GM20431 (cell line): Measurements from ENCODE around the gene GCAT.

Source experiments
- in situ Hi-C: fragments of 300-500 bp; cut with MseI, MboI; formaldehyde crosslinking; loops from one replicate; pipeline ENCODE4 v1.15.0; 2020; ENCODE audit warnings: low sequenced_read_pairs; ENCODE audit not compliant: unreplicated experiment

The GCAT gene

DNA sequence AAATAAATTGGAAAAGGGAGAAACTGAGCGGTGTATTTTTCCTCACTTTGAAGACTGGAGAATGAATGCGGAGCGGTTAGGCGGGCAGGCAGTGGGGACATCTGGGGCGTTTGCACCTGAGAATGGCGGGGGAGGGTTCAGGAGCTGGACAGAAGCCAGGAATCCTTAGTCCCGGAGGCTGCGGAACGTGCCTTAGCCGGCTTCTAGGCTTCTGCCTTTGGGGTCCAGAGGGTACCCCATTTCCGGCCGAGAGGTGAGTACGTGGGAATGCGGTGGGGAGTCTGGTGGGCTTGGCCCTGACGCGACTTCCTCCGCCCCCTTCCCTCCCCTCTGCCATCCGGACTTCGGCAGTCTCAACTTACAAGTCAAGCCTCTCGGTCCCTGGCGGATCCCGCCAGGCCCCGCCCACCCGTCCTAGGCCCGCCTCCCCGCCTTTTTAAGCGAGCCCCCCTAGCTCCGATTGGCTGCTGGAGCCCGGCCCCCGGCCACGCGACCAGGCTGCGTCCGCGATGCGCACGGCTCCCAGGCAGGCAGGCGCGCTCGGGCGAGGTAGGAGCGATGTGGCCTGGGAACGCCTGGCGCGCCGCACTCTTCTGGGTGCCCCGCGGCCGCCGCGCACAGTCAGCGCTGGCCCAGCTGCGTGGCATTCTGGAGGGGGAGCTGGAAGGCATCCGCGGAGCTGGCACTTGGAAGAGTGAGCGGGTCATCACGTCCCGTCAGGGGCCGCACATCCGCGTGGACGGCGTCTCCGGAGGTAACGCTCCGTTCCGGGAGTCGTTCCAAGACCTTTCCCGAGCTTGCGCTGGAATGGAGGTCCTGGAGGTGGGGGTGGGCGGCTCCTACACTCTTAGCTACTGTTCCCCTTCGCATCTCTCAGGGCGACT is at the start of gene GCAT:
Gene GCAT, plus strand, starts transcription at position 525 of the 884 bp plus-strand sequence. Its CDS starts 34 bp downstream, at position 559.
- in situ Hi-C loops: no loop called here

DNA sequence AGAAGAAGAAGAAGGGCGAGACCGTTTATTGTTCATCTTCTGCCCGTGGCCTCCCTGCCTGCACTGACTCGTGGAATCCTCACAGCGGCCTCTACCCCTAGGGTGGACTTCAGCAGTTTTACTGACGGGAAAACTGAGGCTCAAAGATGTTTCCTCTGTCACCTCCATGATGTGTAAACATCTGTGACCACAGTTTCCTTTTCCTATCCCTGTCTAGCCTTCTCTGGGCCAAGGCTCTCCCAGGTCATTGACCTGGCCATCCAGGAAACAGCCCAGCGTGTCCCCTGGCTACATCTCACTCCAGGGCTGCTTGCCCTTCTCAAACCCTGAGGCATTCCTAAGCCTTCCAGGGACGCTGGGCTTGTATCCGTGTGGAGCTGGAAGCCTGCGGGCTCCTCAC is 49.0 kb upstream of the GCAT start:
- in situ Hi-C loops: no loop called here

DNA sequence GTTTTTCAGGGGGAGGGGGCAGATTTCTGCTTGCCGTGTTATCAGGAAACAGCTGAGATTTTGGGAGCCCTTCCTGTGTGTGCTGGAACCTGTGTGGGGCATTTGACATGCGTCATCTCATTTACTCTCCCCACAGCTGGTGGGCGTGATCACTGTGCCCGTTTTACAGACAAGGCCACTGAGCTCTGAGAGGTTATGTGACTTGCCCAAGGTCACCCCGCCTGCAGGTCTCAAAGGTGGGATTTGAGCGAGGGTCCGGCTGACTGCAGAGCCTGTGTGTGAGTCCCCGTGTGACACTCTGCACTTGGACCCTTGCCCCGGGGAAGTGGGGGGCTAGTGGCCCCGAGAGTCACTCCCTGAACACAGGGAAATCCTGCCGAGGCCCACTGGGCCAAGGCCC is 48.5 kb upstream of the GCAT start:
- in situ Hi-C loops: no loop called here

DNA sequence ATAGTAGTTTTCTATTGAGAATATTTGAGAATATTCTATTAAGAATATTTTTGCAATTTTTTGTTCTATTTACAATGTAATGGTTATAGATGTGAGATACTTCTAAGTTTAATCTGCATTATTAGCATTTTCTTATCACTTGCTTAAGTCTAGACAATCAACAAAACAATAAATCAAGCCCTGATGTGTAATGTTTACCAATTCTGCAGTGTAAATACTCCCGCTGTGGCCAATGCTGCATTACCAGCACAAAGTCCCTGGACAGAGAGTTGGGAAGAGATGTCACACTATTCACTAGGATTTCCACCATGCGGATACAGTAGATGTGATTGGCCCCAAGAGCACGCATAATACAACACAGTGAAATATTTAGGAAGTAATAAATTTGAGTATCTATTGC is 47.6 kb upstream of the GCAT start:
- in situ Hi-C loops: no loop called here

DNA sequence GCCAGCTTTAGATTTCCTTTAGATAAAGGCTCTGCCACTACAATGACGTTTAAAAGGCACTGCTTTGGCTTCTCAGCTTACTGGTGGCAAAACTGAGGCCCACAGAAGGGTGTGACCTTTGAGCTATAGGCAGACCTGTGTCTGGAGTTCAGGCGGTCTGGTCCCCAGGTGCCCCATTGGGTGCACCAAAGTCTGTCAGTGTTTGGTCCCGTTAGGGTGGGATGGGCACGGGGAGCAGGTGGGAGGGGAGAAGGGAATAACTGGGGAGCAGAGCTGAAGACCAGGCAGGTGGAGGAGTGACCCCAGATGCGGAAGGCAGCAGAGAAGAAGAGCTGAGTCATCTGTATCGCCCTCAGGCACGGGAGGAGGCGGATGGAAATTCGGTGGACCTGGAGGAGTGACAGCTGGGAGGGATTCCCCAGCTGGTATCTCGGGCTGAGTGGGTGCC is 45.3 kb upstream of the GCAT start:
- in situ Hi-C loops: no loop called here

DNA sequence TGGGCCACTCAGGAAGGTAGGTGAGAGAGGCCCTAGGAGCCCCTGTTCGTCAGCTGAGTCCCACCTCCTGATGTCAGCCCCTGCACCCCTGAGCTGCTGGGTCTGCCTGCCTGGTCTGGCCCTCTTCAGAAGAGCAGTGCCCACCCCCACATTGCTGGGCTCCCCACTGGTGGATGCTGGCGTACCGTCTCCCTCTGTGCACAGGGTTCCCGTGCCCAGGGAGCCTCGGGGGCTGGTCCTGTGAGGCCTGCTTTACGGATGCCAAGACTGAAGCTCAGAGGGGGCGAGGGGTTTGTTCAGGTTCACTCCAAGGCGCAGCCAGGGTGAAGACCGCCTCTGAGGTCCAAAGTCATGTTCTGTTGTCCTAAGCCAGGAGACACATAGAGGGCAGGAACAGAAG is 44.7 kb upstream of the GCAT start:
- in situ Hi-C loops: no loop called here

DNA sequence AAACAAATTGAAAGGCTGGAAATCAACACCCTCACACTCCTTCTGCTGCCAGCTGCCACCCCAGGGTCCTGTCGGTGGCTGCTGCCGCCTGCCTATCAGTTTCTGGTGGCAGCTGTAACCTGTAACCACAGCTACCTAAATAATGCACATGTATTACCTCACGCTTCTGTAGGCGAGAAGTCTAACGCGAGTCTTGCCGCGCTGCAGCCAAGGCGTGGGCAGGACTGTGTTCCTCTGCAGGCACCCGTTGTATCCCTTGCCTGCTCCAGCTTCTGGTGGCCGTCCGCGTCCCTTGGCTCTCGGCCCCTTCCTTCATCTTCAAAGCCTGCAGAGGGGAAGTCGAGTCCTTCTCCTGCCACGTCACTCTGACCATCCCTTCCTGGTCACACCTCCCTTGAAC is 44.1 kb upstream of the GCAT start:
- in situ Hi-C loops: no loop called here

DNA sequence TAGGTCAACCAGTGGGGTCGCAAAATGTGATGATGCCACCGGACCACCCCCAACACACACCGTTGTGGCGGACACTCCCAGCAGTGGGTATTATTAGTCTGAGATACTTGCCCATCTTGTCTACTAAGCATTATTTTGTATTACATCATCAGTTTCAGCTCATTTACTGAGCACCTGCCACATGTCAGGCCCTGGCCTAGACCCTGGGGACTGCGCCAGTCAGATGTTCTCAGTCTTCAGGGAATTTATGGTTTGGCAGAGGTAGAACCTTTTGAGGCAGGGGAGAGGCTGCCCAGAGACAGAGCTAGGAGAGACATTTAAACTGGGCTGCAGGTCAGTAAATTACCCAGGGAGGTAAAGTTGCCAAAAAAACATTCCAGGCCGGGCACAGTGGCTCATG is 43.1 kb upstream of the GCAT start:
- in situ Hi-C loops: no loop called here

DNA sequence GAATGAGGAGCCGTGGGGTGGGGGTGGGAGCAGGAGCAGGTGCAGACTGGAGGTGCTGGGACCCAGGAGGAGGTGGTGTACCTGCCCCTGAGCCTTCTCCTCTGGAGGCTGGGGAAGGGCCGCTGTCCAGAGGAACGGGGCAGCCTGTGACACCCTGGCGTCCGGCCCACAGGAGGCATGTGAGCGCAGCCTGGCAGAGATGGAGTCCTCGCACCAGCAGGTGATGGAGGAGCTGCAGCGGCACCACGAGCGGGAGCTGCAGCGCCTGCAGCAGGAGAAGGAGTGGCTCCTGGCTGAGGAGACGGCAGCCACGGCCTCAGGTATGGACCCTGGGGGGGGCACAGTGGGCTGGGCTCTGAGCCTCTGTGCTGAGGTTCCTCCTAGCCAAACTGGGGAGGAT is 42.2 kb upstream of the GCAT start:
- in situ Hi-C loops: no loop called here

DNA sequence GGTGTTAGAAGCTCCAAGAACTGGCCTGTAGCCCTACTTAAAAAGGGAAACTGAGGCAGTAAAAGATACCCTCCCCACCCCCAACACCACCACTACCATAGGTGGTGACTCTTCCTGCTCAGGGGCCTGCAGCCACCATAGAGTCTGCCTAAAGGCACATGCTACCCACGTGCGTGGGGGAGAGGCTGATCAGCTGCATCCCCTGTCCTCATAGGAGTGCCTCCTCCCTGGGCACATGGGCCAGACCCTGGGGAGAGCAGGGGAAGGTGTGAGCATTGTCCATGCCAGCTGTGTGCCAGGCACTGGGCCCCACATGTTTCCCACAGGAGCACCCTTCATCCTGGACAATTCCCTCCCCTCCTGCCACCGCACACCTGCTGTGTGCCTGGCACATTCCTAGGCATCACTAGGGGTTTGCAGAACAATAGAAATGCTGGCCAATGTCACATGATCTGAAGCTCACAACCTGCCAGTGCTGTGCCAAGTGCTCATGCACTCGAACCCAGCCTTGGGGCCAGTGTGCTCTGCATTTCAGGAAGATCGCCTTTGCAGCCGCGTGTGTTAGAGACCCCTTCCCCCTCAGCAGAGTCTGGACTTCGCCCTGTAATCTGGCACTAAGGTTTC is 41.7 kb upstream of the GCAT start:
- in situ Hi-C loops: no loop called here

DNA sequence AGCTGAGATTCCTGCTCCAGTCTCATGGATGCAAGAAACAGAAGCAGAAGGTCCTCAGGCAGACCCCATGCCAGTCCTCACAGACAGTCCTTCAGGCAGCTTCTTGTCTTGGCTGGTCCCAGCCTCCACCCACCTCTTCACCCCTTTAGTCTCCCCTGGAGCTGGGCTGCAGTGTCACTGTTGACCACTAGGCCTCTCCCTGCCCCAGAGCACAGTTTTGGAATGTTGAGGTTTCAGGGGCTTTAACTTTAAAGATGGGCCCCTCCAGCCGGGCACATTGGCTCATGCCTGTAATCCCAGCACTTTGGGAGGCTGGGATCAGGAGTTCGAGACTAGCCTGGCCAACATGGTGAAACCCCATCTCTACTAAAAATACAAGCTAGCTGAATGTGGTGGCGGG is 39.5 kb upstream of the GCAT start:
- in situ Hi-C loops: no loop called here

DNA sequence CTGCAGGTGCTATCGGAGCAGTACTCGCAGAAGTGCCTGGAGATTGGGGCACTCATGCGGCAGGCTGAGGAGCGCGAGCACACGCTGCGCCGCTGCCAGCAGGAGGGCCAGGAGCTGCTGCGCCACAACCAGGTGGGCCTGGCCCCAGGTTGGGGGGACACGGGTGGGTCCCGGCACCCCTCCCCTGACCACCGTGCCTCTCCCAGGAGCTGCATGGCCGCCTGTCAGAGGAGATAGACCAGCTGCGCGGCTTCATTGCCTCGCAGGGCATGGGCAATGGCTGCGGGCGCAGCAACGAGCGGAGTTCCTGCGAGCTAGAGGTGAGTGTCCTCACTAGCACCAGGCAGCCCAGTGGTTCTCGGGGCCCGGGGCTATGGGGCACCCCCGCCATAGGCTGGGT is 38.7 kb upstream of the GCAT start:
- in situ Hi-C loops: no loop called here

DNA sequence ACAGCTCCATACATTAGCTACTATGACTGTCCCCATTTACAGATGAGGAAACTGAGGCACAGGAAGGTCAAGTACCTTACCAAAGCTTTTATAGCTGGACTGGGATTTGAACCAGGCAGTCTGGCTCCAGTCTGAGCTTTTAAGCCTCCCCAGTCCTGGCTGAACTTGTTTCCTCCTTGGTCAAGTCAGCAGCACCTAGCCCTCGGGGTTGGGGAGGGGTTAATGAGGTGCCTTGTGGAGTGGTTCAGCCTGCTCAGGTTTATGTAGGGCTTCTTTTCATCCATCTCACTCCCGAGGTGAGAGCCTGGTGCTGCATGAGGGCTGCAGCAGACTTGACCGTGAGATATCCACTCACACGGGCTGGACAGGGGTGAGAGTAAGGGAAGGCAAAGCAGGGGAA is 36.7 kb upstream of the GCAT start:
- in situ Hi-C loops: no loop called here

DNA sequence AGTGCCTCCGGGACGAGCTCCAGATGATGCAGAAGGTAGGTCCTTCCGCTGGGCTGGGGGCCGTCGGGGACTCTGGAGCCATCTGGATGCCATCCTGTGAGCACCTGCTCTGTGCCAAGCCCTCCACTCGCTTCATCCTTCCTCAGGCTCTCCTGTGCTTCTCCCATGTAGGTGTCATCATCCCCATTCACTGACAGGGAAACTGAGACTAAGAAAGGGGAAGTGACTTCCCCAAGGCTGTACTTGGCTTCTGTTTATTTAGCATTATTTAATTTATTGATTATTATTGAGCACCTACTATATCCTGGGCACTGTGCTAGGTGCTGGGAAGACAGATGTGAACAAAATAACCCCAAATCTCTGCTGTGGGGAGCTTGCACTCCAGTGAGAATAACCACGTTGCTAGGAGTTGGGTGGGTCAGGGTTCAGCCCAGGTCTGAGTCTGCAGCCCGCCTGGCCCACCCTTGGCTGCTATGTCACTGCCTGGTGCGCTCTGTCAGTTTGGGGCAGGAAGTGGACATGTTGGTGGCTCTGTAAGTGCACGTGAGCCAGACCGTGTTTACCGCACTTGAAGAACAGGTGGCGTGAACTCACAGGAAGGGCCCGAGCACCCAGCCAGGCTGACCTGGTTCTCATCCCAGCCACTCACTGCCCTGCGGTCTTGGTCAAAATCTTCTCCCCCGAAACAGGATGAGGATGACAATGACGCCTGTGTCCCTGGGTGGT is 35.9 kb upstream of the GCAT start:
- in situ Hi-C loops: no loop called here

DNA sequence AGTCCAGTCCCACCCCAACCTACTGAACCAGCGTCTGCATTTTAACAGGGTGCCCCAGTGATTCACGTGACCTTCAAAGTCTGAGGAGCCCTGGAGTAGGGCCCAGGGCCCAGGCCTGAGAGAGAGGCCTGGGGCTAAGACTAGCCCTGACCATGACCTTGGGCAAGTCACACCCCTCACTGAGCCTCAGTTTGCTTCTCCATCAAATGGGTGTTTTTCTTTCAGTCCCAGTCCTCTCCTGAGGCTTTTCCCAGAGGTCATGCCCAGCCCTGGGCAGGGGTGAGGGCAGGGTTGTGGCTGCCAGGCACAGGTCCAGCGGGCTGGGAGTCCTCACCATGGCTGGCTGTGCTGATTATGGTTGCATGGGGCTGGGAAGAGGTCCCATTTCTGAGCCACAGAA is 33.0 kb upstream of the GCAT start:
- in situ Hi-C loops: no loop called here

DNA sequence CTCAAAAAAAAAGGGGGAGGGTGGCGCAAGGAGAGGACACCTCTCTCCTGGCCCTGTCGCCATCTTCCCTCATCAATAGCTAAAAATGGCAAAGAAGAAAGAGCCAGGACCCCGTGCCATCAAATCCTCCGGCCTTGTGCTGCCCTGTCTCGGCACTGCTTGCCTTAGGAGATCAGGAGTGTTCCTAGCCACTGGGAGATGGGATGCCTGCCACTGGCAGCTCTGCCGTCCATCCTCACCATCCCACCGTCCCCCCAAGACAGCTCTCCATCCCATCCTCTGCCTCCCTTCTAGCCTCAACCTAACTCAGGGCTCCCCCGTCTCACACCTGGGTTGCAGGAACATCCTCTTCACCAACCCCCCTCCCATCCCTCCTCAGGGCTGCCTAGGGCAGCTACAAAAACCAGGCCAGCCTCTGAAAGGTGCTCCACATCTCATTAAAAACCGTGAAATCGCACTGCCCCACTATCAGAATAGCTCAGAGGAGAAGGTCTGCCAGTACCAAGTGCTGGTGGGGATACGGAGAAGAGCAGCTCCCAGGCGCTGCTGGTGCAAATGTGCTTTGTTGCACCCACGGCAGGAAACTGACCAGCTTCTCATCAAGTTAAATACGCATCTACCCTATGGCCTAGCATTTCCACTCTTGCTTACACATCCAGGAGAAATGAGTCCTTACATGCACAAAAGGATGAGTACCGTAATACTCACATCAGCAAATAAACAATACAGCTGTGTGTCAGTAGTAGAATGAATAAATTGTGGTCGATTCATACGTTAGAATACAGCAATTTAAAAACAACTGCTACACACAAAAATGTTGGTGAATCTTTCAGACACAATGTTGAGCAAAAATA is 31.7 kb upstream of the GCAT start:
- in situ Hi-C loops: no loop called here

DNA sequence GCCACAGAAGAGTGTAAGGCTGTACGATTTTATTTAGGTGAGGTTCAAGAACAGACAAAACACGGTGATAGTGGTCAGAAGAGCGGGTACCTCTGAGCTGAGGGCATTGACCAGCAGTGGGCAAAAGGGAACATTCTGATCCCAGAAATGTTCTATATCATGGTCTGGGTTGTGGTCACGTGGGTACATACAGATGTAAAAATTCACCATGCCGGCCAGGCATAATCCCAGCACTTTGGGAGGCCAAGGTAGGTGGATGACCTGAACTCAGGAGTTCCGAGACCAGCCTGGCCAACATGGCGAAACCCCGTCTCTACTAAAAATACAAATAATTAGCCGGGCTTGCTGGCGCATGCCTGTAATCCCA is 31.1 kb upstream of the GCAT start:
- in situ Hi-C loops: no loop called here

DNA sequence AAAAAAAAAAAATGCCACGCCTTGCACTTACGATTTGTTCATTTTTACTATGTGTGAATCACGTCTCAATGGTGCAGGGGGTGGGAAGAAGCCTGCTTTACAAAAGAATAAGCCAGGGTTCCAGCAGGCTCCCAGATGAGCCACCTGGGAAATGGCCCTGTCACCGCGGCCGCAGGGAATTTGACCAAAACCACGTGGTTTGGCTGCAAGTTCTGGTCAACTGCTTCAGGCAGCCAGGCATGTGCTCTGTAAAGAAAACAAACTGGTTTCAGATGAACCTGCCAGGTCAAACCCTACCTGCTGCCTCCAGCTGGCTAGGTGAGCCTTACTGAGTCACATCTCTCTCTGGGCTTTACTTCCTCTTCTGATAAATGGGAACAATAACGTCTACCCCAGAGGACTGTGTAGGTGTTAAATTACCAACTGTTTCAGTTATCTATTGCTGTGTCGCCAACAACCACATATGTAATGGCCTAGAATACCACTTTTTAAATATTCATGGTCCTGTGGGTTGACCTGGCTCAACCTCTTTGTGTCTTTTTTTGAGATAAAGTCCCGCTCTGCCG is 30.5 kb upstream of the GCAT start:
- in situ Hi-C loops: no loop called here

DNA sequence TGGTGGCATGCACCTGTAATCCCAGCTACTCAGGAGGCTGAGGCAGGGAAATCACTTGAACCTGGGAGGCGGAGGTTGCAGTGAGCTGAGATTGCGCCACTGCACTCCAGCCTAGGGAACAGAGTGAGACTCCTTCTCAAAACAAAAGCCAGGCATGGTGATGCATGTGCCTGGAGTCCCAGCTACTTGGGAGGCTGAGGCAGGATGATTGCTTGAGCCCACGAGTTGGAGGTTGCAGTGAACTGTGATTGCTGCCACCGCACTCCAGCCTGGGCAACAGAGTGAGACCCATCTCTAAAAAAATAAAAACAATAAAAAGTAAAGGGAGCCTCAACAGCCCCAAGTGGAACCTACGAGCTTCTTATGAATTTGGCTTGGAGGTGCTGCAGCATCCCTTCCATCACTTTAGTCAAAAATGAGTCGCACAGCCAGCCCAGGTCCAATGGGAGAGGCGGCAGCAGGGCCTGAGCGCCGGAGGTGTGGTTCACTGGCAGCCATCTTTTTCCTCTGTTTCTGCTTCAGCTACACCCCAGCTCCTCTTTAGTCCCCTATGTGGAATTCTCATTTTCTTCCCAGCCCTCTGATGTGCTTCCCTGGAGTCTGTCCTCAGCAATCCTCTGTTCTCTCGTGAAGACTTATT is 29.2 kb upstream of the GCAT start:
- in situ Hi-C loops: no loop called here
